ENCODE data around the gene OR6K3.

Gene OR6K3

DNA sequence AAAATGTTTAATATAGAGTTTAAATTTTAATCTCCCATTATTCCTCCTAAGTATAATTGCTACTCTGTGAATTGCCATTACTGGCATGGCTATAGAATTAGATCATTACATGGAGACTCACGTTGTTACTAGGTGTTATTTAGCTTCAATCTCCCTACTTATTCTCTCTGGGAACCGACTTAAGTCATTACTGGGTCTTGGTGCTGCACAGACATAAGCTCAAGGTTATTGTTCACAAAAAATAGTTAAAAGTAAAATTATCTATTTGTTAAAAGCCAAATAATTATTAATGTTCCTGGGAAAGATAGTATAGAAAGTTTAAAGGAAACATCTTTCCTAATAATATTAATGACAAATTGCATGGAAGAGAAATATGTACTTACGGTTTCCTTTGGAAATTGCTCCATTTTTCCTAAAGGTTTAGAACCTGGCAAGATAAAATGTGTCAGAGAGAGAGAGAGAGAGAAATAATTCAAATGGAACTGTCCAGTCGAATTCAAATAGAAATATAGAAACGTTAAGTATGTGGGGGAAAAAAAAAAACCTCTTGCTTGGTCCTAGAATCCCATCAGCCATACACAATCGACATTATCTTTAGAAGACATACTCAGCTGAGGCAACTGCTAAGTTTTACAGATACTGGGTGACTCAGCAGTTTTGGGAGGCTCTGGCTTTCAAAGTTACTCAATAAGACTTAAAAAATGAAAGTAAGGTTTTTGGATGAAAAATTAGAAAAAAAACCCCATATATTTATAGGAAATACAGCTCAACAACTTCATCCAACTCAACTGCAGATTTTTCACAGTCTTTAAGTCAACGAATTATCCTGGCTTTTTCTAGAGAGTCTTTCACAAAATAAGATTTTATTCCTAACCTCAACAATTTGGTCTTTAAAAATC is 34.2 kb downstream of the OR6K3 start, which contains the start of gene SPTA1:
SPTA1 (minus strand) TSS at position 605 of the 899 bp plus-strand sequence; CDS start at position 407, 198 bp downstream.
- no peak for DNase-seq

DNA sequence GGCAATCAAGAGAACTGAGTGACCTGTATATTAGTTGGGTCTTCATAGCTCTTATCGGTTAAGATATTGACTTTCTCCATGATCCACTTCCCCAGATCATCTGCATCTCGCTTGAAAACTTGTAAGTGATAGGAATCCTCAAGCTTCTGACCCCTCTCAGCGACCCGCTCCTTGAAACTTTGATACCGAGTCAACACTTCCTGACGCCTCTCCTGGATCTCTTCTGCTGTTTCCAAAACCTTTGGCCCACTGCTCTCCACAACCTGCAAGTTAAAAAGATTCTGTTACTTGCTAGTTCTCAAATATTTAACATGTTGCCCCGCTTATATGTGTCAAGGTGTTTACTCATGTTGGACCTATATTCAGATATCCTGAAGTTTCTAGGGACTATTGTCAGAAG is 35.4 kb downstream of the OR6K3 start:
- DNase-seq, result no peak

DNA sequence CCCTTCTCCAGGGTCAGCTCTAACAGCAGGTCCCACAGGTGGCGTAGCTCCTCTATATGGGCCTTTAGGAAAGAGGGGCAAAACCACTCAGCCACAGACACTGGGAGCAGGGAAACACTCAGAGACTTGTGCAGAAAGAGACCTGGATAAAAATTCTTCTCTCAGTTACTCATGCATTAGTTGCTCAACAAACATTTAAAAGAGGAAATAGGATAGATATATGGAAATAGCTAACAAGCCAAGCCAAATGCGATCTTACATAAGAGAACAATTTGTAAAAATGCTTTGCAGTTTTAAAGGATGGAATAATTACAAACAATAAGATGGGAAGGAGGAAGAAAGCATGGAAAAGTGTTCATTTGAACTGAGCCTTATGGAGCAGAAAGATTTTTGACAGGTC is 38.9 kb downstream of the OR6K3 start:
- DNase-seq, result no peak

DNA sequence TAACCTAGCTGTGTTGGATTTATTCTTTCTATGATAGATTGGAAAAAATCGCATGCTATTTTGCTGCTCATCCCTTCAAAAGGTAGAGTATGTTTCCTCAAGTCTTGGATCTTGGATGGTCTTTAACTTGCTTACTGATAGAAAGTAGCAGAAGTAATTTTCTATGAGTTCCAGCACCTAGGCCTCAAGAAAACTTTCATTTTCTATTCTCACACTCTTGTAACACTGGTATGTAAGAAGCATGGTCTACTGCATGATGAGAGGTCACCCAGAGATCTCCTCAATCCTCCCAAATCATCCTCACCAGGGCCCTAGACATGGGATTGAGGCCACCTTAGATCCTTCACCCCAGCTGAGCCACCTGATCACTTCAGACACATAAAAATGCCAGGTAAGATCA is 41.2 kb downstream of the OR6K3 start:
- DNase-seq, result no peak

DNA sequence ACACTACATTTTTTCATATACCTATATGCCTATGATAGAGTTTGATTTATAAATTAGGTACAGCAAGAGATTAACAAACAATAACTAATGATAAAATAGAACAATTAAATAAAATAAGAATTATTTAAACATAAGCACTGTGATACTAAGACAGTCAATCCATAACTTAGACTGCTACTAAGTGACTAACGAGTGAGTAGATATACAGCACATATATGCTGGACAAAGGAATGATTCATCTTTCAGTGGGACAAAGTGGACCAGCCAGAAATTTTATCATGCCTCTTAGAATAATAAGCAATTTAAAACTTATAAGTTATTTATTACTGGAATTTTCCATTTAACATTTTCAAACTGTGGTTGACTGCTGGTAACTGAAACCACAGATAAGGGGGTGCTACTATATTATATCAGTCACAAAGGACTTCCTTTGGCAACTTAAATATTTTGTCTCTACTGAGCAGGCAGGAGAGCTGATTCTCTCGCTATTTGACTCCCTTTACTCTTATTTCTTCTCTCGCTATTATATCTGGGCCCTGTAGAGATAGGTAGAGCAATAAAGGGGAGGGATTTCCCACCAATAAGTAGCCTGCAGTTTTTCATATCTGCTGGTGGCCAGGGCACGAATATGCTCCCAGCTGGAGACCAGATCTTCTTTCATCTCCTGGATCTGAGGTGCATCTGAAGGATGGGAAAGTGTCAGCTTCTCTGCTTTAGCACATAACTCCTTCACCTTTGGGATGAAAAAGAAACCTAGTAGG is 44.8 kb downstream of the OR6K3 start:
- DNase-seq, result no peak

DNA sequence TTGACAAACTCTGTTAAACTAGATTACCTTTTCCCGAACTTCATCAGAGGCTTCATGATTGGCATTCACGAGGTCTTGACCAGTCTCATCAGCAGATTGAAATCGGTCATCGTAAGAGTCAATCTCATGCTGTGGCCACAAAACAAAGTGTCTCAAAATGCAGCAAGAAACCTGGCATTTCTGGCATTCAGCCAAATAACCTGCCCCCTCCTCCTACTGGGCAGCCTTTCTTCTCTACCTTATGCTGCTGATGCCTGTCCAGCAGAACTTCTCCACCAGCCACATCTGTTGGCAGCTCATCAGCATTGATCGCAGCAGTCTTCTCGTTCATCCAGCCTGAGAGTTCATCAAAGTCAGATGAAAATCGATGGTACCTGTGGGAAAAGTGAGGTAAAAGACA is 46.2 kb downstream of the OR6K3 start:
- no peak for DNase-seq

Measured in CD4-positive, alpha-beta T cell treated with Interleukin-4 for 4 hours (primary cell).